Smooth muscle cell (in vitro differentiated cells): ENCODE data around the gene SARDH. TPM values are rescaled to one million over a fixed set of nuclear protein-coding genes. Genes with fewer than 3 reads are reported as not detected.

Experiments
- DNase-seq: peaks from one replicate; lab custom pipeline; 2025; ENCODE audit not compliant: unreplicated experiment; lab: John Stamatoyannopoulos, UW
- H2AFZ ChIP-seq: fragments of 200-600 bp; sonication (generic); 2 replicates; pipeline ENCODE4 v1.6.0; 2016; ENCODE audit warnings: antibody characterized with exemption, low read depth, mild to moderate bottlenecking
- H3F3A ChIP-seq: fragments of 200-600 bp; sonication (generic); 2 replicates; pipeline ENCODE4 v1.6.0; 2017; ENCODE audit warnings: antibody characterized with exemption, low read depth
- H3K27ac ChIP-seq: fragments of 200-600 bp; sonication (generic); 2 replicates; pipeline ENCODE4 v1.5.1; 2016; ENCODE audit warnings: low read depth, mild to moderate bottlenecking
- H3K27me3 ChIP-seq: fragments of 200-600 bp; sonication (generic); 2 replicates; pipeline ENCODE4 v1.6.1; 2016; ENCODE audit warnings: low read depth, mild to moderate bottlenecking
- H3K36me3 ChIP-seq: fragments of 200-600 bp; sonication (generic); 2 replicates; pipeline ENCODE4 v1.5.1; 2016; ENCODE audit warnings: low read depth
- H3K4me1 ChIP-seq: fragments of 200-600 bp; sonication (generic); 2 replicates; pipeline ENCODE4 v1.5.1; 2016; ENCODE audit warnings: low read depth
- H3K4me2 ChIP-seq: fragments of 200-600 bp; sonication (generic); 2 replicates; pipeline ENCODE4 v1.6.0; 2016; ENCODE audit warnings: mild to moderate bottlenecking
- H3K4me3 ChIP-seq: fragments of 200-600 bp; sonication (generic); 2 replicates; pipeline ENCODE4 v1.5.1; 2016; ENCODE audit warnings: mild to moderate bottlenecking
- H3K79me2 ChIP-seq: fragments of 200-600 bp; sonication (generic); 2 replicates; pipeline ENCODE4 v1.6.0; 2016; ENCODE audit warnings: low read depth, mild to moderate bottlenecking
- H3K9ac ChIP-seq: fragments of 200-600 bp; sonication (generic); 2 replicates; pipeline ENCODE4 v1.6.0; 2016; ENCODE audit warnings: low read depth
- H3K9me3 ChIP-seq: fragments of 200-600 bp; sonication (generic); replicated peaks from 2 replicates; pipeline ENCODE4 v1.5.1; 2016; ENCODE audit warnings: low read depth
- H4K20me1 ChIP-seq: fragments of 200-600 bp; sonication (generic); 2 replicates; pipeline ENCODE4 v1.6.0; 2016; ENCODE audit warnings: low read depth
- WGBS: methylation state at CpG from one replicate; pipeline ENCODE4 v1.1.7; 2016; ENCODE audit warnings: low lambda C conversion rate; 5-methylcytosine and 5-hydroxymethylcytosine counted together
- polyA plus RNA-seq: library from polyadenylated mRNA; unstranded; fragments of >200 nt; fragmentation: Nextera tagmentation; extraction: Ambion mirVana; gene quantifications from 2 replicates; pipeline ENCODE4 v1.2.1, GENCODE V29; 2016
- total RNA-seq: library from RNA; depleted of rRNA; stranded (reverse); fragments of >200 nt; gene quantifications from 2 replicates; pipeline ENCODE4 v1.2.3, GENCODE V29; 2014
- TF ChIP-seq, protein P1 (sequence below): fragments of 200-600 bp; sonication (generic); IDR thresholded peaks from 2 replicates; pipeline ENCODE4 v1.5.1; 2017; ENCODE audit warnings: borderline replicate concordance, mild to moderate bottlenecking, antibody characterized with exemption; ENCODE audit not compliant: insufficient read depth, poor library complexity, severe bottlenecking

Gene SARDH
- total and polyA plus RNA-seq, 2 experiments from 2014 or later: 3.3 to 10.1 TPM

DNA sequence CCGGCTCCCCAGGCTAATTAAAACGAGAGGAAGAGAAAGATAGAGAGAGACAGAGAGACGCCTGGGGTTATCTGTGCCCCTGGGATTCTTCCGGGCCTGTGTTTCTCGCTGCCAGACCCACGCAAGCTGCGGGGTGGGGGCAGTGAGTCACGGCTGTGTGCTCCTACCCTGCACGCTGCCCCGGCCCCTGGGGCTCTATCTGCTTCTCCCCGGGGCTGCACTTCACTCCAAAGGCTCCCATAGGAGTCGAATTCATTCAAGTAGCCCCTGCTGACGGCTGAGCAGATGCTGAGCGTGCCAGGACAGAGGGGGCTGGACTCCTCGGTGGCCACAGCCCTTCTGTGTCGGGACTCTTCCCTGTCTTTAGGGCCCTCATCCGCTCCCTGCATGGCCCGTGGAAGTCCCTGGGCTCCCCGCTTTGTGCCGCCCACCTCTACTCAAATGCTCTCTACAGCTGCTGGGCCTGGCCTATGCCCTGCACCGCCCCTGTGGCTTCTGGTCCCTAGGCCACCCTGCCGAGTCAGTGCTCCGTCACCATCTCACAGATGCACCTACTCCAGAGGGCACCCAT is 22.8 kb downstream of the SARDH start:
- H4K20me1 ChIP-seq: no peaks in the 10 kb centered on the region
- H2AFZ ChIP-seq: no peak overlapping the region
- peak overlapping the region; percentile 88 for H3K9ac ChIP-seq
- H3F3A ChIP-seq: peaks cover 7% of the 10 kb centered on the region
- TF ChIP-seq, protein P1, sequence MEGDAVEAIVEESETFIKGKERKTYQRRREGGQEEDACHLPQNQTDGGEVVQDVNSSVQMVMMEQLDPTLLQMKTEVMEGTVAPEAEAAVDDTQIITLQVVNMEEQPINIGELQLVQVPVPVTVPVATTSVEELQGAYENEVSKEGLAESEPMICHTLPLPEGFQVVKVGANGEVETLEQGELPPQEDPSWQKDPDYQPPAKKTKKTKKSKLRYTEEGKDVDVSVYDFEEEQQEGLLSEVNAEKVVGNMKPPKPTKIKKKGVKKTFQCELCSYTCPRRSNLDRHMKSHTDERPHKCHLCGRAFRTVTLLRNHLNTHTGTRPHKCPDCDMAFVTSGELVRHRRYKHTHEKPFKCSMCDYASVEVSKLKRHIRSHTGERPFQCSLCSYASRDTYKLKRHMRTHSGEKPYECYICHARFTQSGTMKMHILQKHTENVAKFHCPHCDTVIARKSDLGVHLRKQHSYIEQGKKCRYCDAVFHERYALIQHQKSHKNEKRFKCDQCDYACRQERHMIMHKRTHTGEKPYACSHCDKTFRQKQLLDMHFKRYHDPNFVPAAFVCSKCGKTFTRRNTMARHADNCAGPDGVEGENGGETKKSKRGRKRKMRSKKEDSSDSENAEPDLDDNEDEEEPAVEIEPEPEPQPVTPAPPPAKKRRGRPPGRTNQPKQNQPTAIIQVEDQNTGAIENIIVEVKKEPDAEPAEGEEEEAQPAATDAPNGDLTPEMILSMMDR: no peak
- H3K27me3 ChIP-seq: no peaks in the 10 kb centered on the region
- 15% methylated on average over 21 of the region's 23 CpGs for WGBS
- peak overlapping the region; percentile 97 for H3K27ac ChIP-seq
- peak overlapping the region; percentile 76 for H3K4me2 ChIP-seq
- H3K36me3 ChIP-seq: no peaks in the 10 kb centered on the region
- no peaks in the 10 kb centered on the region for H3K9me3 ChIP-seq
- H3K4me3 ChIP-seq: no peak overlapping the region
- H3K79me2 ChIP-seq: no peaks in the 10 kb centered on the region
- no peaks in the 10 kb centered on the region for H3K4me1 ChIP-seq
- DNase-seq: peak; percentile 69

DNA sequence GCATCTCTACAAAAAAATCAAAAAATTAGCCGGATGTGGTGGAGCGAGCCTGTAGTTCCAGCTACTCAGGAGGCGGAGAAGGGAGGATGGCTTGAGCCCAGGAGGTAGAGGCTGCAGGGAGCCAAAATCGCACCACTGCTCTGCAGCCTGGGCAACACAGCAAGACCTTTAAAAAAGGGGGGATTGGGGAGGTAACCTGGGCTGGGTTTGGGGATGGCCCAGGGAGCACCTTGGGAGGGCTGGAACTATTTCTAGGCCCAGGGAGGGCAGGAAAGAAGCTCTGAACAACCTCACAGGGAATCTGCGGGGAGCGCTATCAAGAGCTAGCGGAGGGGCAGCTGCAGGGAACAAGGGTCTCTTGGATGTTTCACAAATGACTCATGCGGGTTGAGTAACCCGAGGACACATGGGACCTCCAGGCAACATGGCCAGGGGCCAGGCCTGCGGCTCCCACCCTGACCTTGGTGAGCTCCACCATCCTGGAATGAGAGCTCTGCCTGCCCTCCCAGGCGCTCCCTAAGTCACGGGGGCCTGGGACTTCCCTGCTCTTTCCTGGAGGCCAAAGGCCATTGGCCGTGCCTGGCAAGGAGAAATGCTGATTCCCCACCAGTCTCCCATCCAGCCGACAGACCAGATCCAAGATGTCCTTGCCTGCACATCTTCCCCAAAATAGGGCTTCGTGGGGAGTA is 23.4 kb downstream of the SARDH start:
- Histone ChIP-seq H3K27me3 (no peaks in the 10 kb centered on the region), H3K4me3 (no peak overlapping the region), H3K79me2 (no peaks in the 10 kb centered on the region), H4K20me1 (no peaks in the 10 kb centered on the region), H2AFZ (no peak overlapping the region), H3F3A (peaks cover 7% of the 10 kb centered on the region), H3K27ac (peak overlapping the region; percentile 97), H3K4me2 (peak overlapping the region; percentile 76), H3K9me3 (no peaks in the 10 kb centered on the region), H3K4me1 (no peaks in the 10 kb centered on the region), H3K36me3 (no peaks in the 10 kb centered on the region), H3K9ac (peak overlapping the region; percentile 88)
- peak; percentile 69 for DNase-seq
- 28% methylated on average over 15 of the region's 15 CpGs for WGBS
- TF ChIP-seq, protein P1: no peak

DNA sequence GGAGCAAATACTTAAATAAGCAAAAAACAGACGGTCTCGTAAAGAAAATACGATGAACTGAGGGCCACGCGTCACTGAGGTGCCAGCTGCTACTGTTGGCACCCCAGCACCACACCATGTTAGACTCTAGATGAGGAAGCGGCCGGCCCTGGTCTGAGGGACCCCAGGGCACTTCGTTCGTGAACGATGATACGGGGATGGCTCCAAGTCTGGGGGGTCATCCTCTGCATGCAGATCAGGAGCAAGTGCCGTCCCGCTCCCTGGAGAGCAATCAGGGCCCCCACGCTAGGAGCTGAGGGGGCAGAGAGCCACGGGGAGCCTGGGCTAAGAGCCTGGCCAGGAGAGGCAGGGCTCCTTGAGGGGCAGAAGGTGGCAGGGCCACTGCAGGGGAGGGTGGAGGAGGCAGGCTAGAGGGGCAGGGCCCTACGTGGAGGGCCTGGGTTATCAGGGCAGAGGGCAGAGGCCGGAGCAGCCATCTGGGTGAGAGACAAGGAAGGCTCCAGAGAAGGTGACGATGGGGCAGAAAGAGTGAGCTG is 24.1 kb downstream of the SARDH start:
- Histone ChIP-seq H3K4me1 (no peaks in the 10 kb centered on the region), H4K20me1 (no peaks in the 10 kb centered on the region), H3K9me3 (no peaks in the 10 kb centered on the region), H3K36me3 (no peaks in the 10 kb centered on the region), H3K4me3 (no peak overlapping the region), H3K79me2 (no peaks in the 10 kb centered on the region), H3K4me2 (peak overlapping the region; percentile 76), H3K9ac (peak overlapping the region; percentile 53), H3K27me3 (no peaks in the 10 kb centered on the region), H2AFZ (no peak overlapping the region), H3F3A (peaks cover 7% of the 10 kb centered on the region), H3K27ac (peak overlapping the region; percentile 97)
- 71% methylated on average over 18 of the region's 18 CpGs for WGBS
- DNase-seq: no peak
- TF ChIP-seq, protein P1: no peak
